ENCODE data around the gene NUDT15.
"Not testable (repeated sequence)": the region's sequence is repeated elsewhere in the genome, so short reads cannot be mapped to it uniquely, and the experiment has no call there.

Gene NUDT15

DNA sequence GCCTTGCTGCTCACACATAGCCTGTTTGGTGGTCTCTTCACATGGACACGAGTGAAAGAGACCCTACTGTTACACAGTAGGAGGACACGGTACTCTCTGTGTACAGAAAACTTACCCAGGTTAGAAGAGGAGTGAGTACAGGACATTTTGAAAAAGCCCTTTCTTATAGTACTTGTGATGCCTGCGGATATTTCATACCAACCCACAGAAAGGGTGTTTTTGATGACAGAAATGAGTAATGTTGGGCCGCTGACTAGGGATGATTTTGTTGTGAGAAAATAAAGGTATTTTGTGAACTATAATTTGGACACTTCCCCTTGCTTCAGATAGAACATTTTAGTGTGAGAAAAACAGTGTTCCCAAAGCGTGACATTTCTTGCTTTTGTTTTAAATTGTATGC lies 18.2 kb downstream of the NUDT15 start:
- Histone ChIP-seq H3K9me3 (ENCODE audit: control insufficient read depth, insufficient read depth, low read depth, low read length) (no peaks in the 10 kb centered on the region), H3K27ac (ENCODE audit: extremely low read depth, low read depth, low read length) (no peak overlapping the region), H3K4me1 (ENCODE audit: control insufficient read depth, insufficient read depth, low read length) (no peaks in the 10 kb centered on the region), H3K4me3 (ENCODE audit: low read depth, low read length) (no peak overlapping the region), H3K36me3 (ENCODE audit: control insufficient read depth in 2 of 2, insufficient read depth in 1 of 2, low read length in 2 of 2) (peaks cover 0 to 29% of the 10 kb centered on the region in 2 experiments; a peak in 1 of 3 replicates)
- CTCF ChIA-PET = no interaction called here
- TF ChIP-seq, protein P1, sequence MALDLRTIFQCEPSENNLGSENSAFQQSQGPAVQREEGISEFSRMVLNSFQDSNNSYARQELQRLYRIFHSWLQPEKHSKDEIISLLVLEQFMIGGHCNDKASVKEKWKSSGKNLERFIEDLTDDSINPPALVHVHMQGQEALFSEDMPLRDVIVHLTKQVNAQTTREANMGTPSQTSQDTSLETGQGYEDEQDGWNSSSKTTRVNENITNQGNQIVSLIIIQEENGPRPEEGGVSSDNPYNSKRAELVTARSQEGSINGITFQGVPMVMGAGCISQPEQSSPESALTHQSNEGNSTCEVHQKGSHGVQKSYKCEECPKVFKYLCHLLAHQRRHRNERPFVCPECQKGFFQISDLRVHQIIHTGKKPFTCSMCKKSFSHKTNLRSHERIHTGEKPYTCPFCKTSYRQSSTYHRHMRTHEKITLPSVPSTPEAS (tag by site-specific recombination; IDR thresholded peaks at IDR 0.05) = no peak
- TF ChIP-seq ZNF302 (tag by site-specific recombination; IDR thresholded peaks at IDR 0.05; ENCODE audit: low read depth) (no peak), FEZF1 (tag by site-specific recombination; IDR thresholded peaks at IDR 0.05) (no peak), OSR2 (tag by site-specific recombination; IDR thresholded peaks at IDR 0.05) (no peak), ZNF768 (tag by site-specific recombination; IDR thresholded peaks at IDR 0.05) (no peak), ZNF658 (tag by site-specific recombination; IDR thresholded peaks at IDR 0.05) (no peak), ZNF621 (tag by site-specific recombination; IDR thresholded peaks at IDR 0.05) (no peak), KLF10 (tag by site-specific recombination; IDR thresholded peaks at IDR 0.05) (no peak), GLI2 (tag by site-specific recombination; IDR thresholded peaks at IDR 0.05; ENCODE audit: borderline replicate concordance, low read depth) (no peak), ZBTB48 (tag by site-specific recombination; IDR thresholded peaks at IDR 0.05) (no peak), KLF1 (tag by site-specific recombination; IDR thresholded peaks at IDR 0.05) (no peak), ZNF292 (tag by site-specific recombination; IDR thresholded peaks at IDR 0.05; ENCODE audit: borderline replicate concordance, low read depth) (no peak)
- TF ChIP-seq, protein P2, sequence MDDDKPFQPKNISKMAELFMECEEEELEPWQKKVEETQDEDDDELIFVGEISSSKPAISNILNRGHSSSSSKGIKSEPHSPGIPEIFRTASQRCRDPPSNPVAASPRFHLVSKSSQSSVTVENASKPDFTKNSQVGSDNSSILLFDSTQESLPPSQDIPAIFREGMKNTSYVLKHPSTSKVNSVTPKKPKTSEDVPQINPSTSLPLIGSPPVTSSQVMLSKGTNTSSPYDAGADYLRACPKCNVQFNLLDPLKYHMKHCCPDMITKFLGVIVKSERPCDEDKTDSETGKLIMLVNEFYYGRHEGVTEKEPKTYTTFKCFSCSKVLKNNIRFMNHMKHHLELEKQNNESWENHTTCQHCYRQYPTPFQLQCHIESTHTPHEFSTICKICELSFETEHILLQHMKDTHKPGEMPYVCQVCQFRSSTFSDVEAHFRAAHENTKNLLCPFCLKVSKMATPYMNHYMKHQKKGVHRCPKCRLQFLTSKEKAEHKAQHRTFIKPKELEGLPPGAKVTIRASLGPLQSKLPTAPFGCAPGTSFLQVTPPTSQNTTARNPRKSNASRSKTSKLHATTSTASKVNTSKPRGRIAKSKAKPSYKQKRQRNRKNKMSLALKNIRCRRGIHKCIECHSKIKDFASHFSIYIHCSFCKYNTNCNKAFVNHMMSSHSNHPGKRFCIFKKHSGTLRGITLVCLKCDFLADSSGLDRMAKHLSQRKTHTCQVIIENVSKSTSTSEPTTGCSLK (tag by site-specific recombination; IDR thresholded peaks at IDR 0.05) = no peak
- TF ChIP-seq, protein P3, sequence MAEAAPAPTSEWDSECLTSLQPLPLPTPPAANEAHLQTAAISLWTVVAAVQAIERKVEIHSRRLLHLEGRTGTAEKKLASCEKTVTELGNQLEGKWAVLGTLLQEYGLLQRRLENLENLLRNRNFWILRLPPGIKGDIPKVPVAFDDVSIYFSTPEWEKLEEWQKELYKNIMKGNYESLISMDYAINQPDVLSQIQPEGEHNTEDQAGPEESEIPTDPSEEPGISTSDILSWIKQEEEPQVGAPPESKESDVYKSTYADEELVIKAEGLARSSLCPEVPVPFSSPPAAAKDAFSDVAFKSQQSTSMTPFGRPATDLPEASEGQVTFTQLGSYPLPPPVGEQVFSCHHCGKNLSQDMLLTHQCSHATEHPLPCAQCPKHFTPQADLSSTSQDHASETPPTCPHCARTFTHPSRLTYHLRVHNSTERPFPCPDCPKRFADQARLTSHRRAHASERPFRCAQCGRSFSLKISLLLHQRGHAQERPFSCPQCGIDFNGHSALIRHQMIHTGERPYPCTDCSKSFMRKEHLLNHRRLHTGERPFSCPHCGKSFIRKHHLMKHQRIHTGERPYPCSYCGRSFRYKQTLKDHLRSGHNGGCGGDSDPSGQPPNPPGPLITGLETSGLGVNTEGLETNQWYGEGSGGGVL (tag by site-specific recombination; IDR thresholded peaks at IDR 0.05) = no peak
- TF ChIP-seq, protein P4, sequence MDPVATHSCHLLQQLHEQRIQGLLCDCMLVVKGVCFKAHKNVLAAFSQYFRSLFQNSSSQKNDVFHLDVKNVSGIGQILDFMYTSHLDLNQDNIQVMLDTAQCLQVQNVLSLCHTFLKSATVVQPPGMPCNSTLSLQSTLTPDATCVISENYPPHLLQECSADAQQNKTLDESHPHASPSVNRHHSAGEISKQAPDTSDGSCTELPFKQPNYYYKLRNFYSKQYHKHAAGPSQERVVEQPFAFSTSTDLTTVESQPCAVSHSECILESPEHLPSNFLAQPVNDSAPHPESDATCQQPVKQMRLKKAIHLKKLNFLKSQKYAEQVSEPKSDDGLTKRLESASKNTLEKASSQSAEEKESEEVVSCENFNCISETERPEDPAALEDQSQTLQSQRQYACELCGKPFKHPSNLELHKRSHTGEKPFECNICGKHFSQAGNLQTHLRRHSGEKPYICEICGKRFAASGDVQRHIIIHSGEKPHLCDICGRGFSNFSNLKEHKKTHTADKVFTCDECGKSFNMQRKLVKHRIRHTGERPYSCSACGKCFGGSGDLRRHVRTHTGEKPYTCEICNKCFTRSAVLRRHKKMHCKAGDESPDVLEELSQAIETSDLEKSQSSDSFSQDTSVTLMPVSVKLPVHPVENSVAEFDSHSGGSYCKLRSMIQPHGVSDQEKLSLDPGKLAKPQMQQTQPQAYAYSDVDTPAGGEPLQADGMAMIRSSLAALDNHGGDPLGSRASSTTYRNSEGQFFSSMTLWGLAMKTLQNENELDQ (tag by site-specific recombination; IDR thresholded peaks at IDR 0.05; ENCODE audit: low read depth) = no peak
- TF ChIP-seq, protein P5, sequence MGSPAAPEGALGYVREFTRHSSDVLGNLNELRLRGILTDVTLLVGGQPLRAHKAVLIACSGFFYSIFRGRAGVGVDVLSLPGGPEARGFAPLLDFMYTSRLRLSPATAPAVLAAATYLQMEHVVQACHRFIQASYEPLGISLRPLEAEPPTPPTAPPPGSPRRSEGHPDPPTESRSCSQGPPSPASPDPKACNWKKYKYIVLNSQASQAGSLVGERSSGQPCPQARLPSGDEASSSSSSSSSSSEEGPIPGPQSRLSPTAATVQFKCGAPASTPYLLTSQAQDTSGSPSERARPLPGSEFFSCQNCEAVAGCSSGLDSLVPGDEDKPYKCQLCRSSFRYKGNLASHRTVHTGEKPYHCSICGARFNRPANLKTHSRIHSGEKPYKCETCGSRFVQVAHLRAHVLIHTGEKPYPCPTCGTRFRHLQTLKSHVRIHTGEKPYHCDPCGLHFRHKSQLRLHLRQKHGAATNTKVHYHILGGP (tag by site-specific recombination; IDR thresholded peaks at IDR 0.05) = no peak
- TF ChIP-seq, protein P6, sequence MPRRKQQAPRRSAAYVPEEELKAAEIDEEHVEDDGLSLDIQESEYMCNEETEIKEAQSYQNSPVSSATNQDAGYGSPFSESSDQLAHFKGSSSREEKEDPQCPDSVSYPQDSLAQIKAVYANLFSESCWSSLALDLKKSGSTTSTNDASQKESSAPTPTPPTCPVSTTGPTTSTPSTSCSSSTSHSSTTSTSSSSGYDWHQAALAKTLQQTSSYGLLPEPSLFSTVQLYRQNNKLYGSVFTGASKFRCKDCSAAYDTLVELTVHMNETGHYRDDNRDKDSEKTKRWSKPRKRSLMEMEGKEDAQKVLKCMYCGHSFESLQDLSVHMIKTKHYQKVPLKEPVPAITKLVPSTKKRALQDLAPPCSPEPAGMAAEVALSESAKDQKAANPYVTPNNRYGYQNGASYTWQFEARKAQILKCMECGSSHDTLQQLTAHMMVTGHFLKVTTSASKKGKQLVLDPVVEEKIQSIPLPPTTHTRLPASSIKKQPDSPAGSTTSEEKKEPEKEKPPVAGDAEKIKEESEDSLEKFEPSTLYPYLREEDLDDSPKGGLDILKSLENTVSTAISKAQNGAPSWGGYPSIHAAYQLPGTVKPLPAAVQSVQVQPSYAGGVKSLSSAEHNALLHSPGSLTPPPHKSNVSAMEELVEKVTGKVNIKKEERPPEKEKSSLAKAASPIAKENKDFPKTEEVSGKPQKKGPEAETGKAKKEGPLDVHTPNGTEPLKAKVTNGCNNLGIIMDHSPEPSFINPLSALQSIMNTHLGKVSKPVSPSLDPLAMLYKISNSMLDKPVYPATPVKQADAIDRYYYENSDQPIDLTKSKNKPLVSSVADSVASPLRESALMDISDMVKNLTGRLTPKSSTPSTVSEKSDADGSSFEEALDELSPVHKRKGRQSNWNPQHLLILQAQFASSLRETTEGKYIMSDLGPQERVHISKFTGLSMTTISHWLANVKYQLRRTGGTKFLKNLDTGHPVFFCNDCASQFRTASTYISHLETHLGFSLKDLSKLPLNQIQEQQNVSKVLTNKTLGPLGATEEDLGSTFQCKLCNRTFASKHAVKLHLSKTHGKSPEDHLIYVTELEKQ (tag by site-specific recombination; IDR thresholded peaks at IDR 0.05; ENCODE audit: borderline replicate concordance) = no peak
- POLR2A ChIA-PET = no interaction called here

DNA sequence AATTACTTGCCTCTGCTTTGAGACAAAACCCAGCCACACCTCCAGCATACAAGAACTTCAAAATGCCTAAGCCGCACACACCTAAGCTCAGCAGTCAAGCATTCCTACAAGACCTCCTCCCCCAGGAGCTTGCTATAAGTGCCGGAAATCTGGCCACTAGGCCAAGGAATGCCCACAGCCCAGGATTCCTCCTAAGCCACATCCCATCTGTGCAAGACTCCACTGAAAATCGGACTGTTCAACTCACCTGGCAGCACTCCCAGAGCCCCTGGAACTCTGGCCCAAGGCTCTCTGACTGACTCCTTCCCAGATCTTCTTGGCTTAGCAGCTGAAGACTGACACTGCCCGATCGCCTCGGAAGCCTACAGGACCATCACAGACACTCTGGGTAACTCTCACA lies 21.0 kb downstream of the NUDT15 start:
- H3K4me3 ChIP-seq (ENCODE audit: low read depth, low read length); H3K9me3 ChIP-seq (ENCODE audit: control insufficient read depth, insufficient read depth, low read depth, low read length); H3K36me3 ChIP-seq (ENCODE audit: control insufficient read depth in 2 of 2, insufficient read depth in 1 of 2, low read length in 2 of 2); H3K4me1 ChIP-seq (ENCODE audit: control insufficient read depth, insufficient read depth, low read length); H3K27ac ChIP-seq (ENCODE audit: extremely low read depth, low read depth, low read length); POLR2A ChIA-PET: not testable (repeated sequence)
- CTCF ChIA-PET = interaction anchor here (0.6 kb wide), 1 partner anchor 21 kb away, joined by 4 read pairs; the partner anchor contains the start of gene NUDT15

DNA sequence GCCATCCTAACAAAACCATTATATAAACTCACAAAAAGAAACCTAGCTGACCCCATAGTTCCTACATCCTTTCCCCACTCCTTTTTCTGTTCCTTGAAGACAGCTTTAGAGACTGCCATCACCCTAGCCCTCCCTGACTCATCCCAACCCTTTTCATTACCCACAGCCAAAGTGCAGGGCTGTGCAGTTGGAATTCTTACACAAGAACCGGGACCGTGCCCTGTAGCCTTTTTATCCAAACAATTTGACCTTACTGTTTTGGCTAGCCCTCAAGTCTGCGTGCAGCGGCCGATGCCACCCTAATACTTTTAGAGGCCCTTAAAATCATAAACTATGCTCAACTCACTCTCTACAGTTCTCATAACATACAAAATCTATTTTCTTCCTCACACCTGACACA lies 22.4 kb downstream of the NUDT15 start:
- H3K36me3 ChIP-seq (ENCODE audit: control insufficient read depth in 2 of 2, insufficient read depth in 1 of 2, low read length in 2 of 2); H3K4me1 ChIP-seq (ENCODE audit: control insufficient read depth, insufficient read depth, low read length); CTCF ChIA-PET: not testable (repeated sequence)

More for the DNA sequence above, 22.4 kb downstream of the NUDT15 start:
- H3K9me3 ChIP-seq (ENCODE audit: control insufficient read depth, insufficient read depth, low read depth, low read length); H3K27ac ChIP-seq (ENCODE audit: extremely low read depth, low read depth, low read length); POLR2A ChIA-PET; H3K4me3 ChIP-seq (ENCODE audit: low read depth, low read length): not testable (repeated sequence)
